Measurements from ENCODE around the gene FILIP1L.
A peak's percentile ranks its signal among the peaks of the same experiment; 100 is the strongest.
"Not testable (repeated sequence)": the region's sequence is repeated elsewhere in the genome, so short reads cannot be mapped to it uniquely, and the experiment has no call there.

Gene FILIP1L

DNA sequence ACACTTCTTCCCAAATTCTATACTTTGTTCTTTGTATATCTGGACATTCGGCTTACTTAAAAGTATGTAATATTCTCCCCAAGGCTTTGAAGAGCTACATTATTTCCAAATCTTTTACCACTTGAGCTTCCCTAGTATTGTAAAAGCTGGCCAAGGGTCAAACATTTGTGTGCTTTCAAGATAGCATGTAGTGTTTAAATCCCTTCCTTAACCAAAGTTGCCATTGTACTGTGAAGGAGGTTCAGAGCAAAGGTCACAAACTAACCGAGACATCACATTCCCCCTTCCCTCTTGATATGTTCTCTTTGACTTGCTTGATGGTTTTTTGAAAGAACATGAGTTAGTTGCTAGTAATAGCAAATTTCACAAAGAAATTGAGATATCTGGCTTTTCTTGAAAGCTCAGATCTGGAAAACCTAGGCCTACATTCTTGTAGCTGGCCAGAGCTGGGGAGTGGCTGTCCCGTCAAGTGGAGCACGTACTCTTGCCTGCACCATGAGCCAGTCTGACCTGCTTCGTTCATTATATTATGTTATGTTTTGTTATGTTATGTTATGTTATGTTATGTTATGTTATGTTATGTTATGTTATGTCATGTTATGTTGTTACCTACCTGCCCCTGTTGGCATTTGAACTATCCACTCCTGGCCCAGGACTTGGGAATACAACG is 60.2 kb downstream of the FILIP1L start (continued):
- TF ChIP-seq, protein P1, sequence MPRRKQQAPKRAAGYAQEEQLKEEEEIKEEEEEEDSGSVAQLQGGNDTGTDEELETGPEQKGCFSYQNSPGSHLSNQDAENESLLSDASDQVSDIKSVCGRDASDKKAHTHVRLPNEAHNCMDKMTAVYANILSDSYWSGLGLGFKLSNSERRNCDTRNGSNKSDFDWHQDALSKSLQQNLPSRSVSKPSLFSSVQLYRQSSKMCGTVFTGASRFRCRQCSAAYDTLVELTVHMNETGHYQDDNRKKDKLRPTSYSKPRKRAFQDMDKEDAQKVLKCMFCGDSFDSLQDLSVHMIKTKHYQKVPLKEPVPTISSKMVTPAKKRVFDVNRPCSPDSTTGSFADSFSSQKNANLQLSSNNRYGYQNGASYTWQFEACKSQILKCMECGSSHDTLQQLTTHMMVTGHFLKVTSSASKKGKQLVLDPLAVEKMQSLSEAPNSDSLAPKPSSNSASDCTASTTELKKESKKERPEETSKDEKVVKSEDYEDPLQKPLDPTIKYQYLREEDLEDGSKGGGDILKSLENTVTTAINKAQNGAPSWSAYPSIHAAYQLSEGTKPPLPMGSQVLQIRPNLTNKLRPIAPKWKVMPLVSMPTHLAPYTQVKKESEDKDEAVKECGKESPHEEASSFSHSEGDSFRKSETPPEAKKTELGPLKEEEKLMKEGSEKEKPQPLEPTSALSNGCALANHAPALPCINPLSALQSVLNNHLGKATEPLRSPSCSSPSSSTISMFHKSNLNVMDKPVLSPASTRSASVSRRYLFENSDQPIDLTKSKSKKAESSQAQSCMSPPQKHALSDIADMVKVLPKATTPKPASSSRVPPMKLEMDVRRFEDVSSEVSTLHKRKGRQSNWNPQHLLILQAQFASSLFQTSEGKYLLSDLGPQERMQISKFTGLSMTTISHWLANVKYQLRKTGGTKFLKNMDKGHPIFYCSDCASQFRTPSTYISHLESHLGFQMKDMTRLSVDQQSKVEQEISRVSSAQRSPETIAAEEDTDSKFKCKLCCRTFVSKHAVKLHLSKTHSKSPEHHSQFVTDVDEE (CRISPR knock-in tag; IDR thresholded peaks at IDR 0.05), result no peak
- TF ChIP-seq RARB (CRISPR knock-in tag; IDR thresholded peaks at IDR 0.05) (no peak), GLIS3 (CRISPR knock-in tag; IDR thresholded peaks at IDR 0.05) (no peak), ZC3H10 (CRISPR knock-in tag; IDR thresholded peaks at IDR 0.05) (no peak), SNAI2 (CRISPR knock-in tag; IDR thresholded peaks at IDR 0.05) (no peak)

- peak; percentile 67 for TF ChIP-seq ZNF8 (CRISPR knock-in tag; IDR thresholded peaks at IDR 0.05)
- ATAC-seq, result not testable (repeated sequence)
Observed at GRCh38 chr3:100051513-100051912, 62.8 kb downstream of the FILIP1L start.

GRCh38 chr3:100048248-100048647 is 66.1 kb downstream of the FILIP1L start:
- ATAC-seq, result no peak
- no peak for TF ChIP-seq ISL1 (CRISPR knock-in tag; IDR thresholded peaks at IDR 0.05)
- TF ChIP-seq, protein P1 (CRISPR knock-in tag; IDR thresholded peaks at IDR 0.05), result no peak
- TF ChIP-seq CSDC2 (CRISPR knock-in tag; IDR thresholded peaks at IDR 0.05), result no peak
- TF ChIP-seq PPARA (CRISPR knock-in tag; IDR thresholded peaks at IDR 0.05; ENCODE audit: borderline replicate concordance), result no peak
- no peak for TF ChIP-seq SNAI2 (CRISPR knock-in tag; IDR thresholded peaks at IDR 0.05)

DNA sequence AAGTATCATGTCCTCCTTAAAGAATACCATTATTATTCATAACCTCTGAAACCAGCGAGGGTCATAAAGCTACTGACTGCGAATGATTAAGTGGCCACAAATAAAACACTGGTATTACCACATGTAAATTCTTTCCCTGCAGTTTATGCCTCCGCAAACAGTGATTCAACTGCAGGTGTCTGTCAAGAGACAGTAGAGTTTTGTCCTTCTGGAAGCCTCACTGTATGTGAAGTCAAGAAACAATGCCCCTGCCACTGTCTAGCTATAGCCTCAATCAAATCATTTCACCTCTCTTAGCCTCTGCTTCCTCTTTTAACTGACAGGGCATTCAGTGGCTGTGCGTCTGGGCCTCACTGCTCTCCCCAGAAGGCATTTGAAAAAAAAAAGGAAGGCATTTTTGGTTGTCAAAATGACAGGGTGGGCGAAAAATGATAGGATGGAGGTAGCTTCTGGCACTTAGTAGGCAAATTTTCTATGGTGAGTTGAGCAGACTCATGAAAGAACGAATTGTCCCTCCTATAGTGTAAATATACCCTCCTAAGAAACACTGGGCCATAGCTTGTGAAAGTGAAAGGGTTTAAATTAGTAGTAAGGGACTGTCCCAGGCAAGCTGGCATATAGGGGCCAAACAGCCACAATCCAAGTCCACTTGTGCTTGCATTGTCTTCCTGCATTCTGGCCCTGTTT is 66.7 kb downstream of the FILIP1L start:
- peak; percentile 72 for ATAC-seq
- TF ChIP-seq CSRNP3 (CRISPR knock-in tag; IDR thresholded peaks at IDR 0.05), result no peak
- no peak for TF ChIP-seq GLIS3 (CRISPR knock-in tag; IDR thresholded peaks at IDR 0.05)
- no peak for TF ChIP-seq BACH2 (CRISPR knock-in tag; IDR thresholded peaks at IDR 0.05; ENCODE audit: borderline replicate concordance)
- no peak for TF ChIP-seq CSDC2 (CRISPR knock-in tag; IDR thresholded peaks at IDR 0.05)
- TF ChIP-seq RARB (CRISPR knock-in tag; IDR thresholded peaks at IDR 0.05), result no peak

GRCh38 chr3:100046986-100047385 is 67.3 kb downstream of the FILIP1L start:
- ATAC-seq, result no peak
- no peak for TF ChIP-seq ESRRG (CRISPR knock-in tag; IDR thresholded peaks at IDR 0.05)
- TF ChIP-seq ISL1 (CRISPR knock-in tag; IDR thresholded peaks at IDR 0.05), result no peak
- TF ChIP-seq CSRNP3 (CRISPR knock-in tag; IDR thresholded peaks at IDR 0.05), result no peak
- TF ChIP-seq SNAI2 (CRISPR knock-in tag; IDR thresholded peaks at IDR 0.05), result no peak
- no peak for TF ChIP-seq ZNF70 (CRISPR knock-in tag; IDR thresholded peaks at IDR 0.05)
- TF ChIP-seq GLIS3 (CRISPR knock-in tag; IDR thresholded peaks at IDR 0.05), result no peak
- no peak for TF ChIP-seq ZNF8 (CRISPR knock-in tag; IDR thresholded peaks at IDR 0.05)
- no peak for TF ChIP-seq PPARA (CRISPR knock-in tag; IDR thresholded peaks at IDR 0.05; ENCODE audit: borderline replicate concordance)
- no peak for TF ChIP-seq ZNF565 (CRISPR knock-in tag; conservative IDR thresholded peaks at IDR 0.05; ENCODE audit: low read depth)
- TF ChIP-seq, protein P2, sequence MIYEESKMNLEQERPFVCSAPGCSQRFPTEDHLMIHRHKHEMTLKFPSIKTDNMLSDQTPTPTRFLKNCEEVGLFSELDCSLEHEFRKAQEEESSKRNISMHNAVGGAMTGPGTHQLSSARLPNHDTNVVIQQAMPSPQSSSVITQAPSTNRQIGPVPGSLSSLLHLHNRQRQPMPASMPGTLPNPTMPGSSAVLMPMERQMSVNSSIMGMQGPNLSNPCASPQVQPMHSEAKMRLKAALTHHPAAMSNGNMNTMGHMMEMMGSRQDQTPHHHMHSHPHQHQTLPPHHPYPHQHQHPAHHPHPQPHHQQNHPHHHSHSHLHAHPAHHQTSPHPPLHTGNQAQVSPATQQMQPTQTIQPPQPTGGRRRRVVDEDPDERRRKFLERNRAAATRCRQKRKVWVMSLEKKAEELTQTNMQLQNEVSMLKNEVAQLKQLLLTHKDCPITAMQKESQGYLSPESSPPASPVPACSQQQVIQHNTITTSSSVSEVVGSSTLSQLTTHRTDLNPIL (CRISPR knock-in tag; IDR thresholded peaks at IDR 0.05; ENCODE audit: low read depth), result no peak
- no peak for TF ChIP-seq BACH2 (CRISPR knock-in tag; IDR thresholded peaks at IDR 0.05; ENCODE audit: borderline replicate concordance)
- TF ChIP-seq ZFP30 (CRISPR knock-in tag; IDR thresholded peaks at IDR 0.05), result no peak
- TF ChIP-seq RARB (CRISPR knock-in tag; IDR thresholded peaks at IDR 0.05), result no peak
- TF ChIP-seq, protein P1 (CRISPR knock-in tag; IDR thresholded peaks at IDR 0.05), result no peak
- TF ChIP-seq ZC3H10 (CRISPR knock-in tag; IDR thresholded peaks at IDR 0.05), result no peak
